GM10248 (cell line): ENCODE measurements around the gene CEBPA.
"Not testable (repeated sequence)": the region's sequence is repeated elsewhere in the genome, so short reads cannot be mapped to it uniquely, and the experiment has no call there.

ENCODE experiments used
- CTCF ChIA-PET: fragments of 300-600 bp; sonication (Branson Sonifier 250); formaldehyde crosslinking; extraction: SDS; loops from one replicate; lab custom pipeline; 2021; ENCODE audit warnings: antibody characterized with exemption; lab: Yijun Ruan, JAX
- POLR2A ChIA-PET: fragments of 350-650 bp; sonication (Branson Sonifier 250); formaldehyde crosslinking; extraction: SDS; loops from one replicate; lab custom pipeline; 2020; ENCODE audit warnings: antibody characterized with exemption; lab: Yijun Ruan, JAX
- DNase-seq: peaks from one replicate; pipeline ENCODE4 v3.0.0; 2012; ENCODE audit errors: extremely low spot score
- CTCF ChIP-seq: IDR thresholded peaks from 2 replicates; pipeline ENCODE4 v1.5.1; 2012; ENCODE audit warnings: mild to moderate bottlenecking, low read depth; ENCODE audit errors: extremely low read depth, missing control alignments, control extremely low read depth

The CEBPA gene

GRCh38 chr19:33299051-33299688, 3.2 kb downstream of the CEBPA start:
- TF ChIP-seq CTCF, result no peak
- no peak for DNase-seq
- POLR2A ChIA-PET, result no interaction called here
- CTCF ChIA-PET, result no interaction called here

- CTCF ChIA-PET, result no interaction called here
- no peak for DNase-seq
- no peak for TF ChIP-seq CTCF
- POLR2A ChIA-PET, result no interaction called here
These were observed 4.0 kb downstream of the CEBPA start for GRCh38 chr19:33298146-33298911.

GRCh38 chr19:33297401-33298145, 4.8 kb downstream of the CEBPA start:
- ChIA-PET POLR2A (no interaction called here), CTCF (no interaction called here)
- no peak for TF ChIP-seq CTCF
- no peak for DNase-seq

- no peak for DNase-seq
- ChIA-PET POLR2A (interaction anchor here (0.6 kb wide), 1 partner anchor 548 kb away, joined by 3 read pairs; no protein-coding TSS in a partner anchor), CTCF (no interaction called here)
- TF ChIP-seq CTCF, result no peak
These were observed 5.8 kb downstream of the CEBPA start for GRCh38 chr19:33296488-33296971.

- DNase-seq, result no peak
- ChIA-PET POLR2A (interaction anchor here (0.6 kb wide), 1 partner anchor 547 kb away, joined by 3 read pairs; no protein-coding TSS in a partner anchor), CTCF (no interaction called here)
- TF ChIP-seq CTCF, result no peak
These were observed 6.5 kb downstream of the CEBPA start for GRCh38 chr19:33295621-33296487.

- DNase-seq, result not testable (repeated sequence)
These were observed 7.3 kb downstream of the CEBPA start for GRCh38 chr19:33295046-33295445.

More at GRCh38 chr19:33295046-33295445, 7.3 kb downstream of the CEBPA start:
- CTCF ChIA-PET, POLR2A ChIA-PET: not testable (repeated sequence)
